Sigmoid colon (tissue), 4 donors: ENCODE results near the gene ZPBP2.

Source experiments
- CTCF ChIP-seq, 4 experiments: fragments of 450-650 bp in 3 of 4; fragments of 200-600 bp in 1 of 4; IDR thresholded peaks; one replicate each; pipeline ENCODE4 v1.5.1; 2016 to 2019; ENCODE audit warnings: antibody characterized with exemption in 4 of 4, mild to moderate bottlenecking in 3 of 4, moderate library complexity in 2 of 4
- EP300 ChIP-seq, 4 donors: sonication (generic); formaldehyde crosslinking; IDR thresholded peaks; one replicate each; pipeline ENCODE4 v1.6.1; 2017; ENCODE audit warnings: antibody characterized with exemption in 4 of 4
- POLR2A ChIP-seq, 2 donors: fragments of 450-650 bp; IDR thresholded peaks; one replicate each; pipeline ENCODE4 v1.6.1; 2016; ENCODE audit warnings: antibody characterized with exemption in 2 of 2, mild to moderate bottlenecking in 2 of 2, moderate library complexity in 2 of 2
- POLR2AphosphoS5 ChIP-seq, 4 donors: sonication (generic); formaldehyde crosslinking; IDR thresholded peaks; one replicate each; pipeline ENCODE4 v1.6.1; 2017; ENCODE audit warnings: antibody characterized with exemption in 4 of 4

- no peak for TF ChIP-seq CTCF (IDR thresholded peaks at IDR 0.05)
- no peak for TF ChIP-seq POLR2AphosphoS5 (IDR thresholded peaks at IDR 0.05)
- TF ChIP-seq POLR2A (IDR thresholded peaks at IDR 0.05): no peak
- TF ChIP-seq EP300 (IDR thresholded peaks at IDR 0.05): no peak
These were observed 2.8 kb downstream of the ZPBP2 start for GRCh38 chr17:39870776-39871175.
